Gastroesophageal sphincter (tissue), 4 donors: ENCODE data around the gene TMEM238. TPM values are rescaled to one million over a fixed set of nuclear protein-coding genes. Genes with fewer than 3 reads are reported as not detected.

Experiments
- ATAC-seq: fragments of 150-250 bp; one replicate; pipeline ENCODE4 v1.9.1; 2016; ENCODE audit warnings: mild to moderate bottlenecking, moderate library complexity
- H3K27ac ChIP-seq, 4 donors: fragments of 200-600 bp; sonication (generic) in 3 of 4; 1 replicate in 3 of 4; 2 replicates in 1 of 4; pipeline ENCODE4 v1.5.1; 2016 to 2019
- H3K27me3 ChIP-seq: fragments of 200-600 bp; sonication (generic); one replicate; pipeline ENCODE4 v1.5.1; 2019
- H3K36me3 ChIP-seq, 2 donors: fragments of 200-600 bp; sonication (generic); one replicate each; pipeline ENCODE4 v1.5.1; 2019; ENCODE audit warnings: control low read depth in 1 of 2
- H3K4me1 ChIP-seq, 3 donors: fragments of 200-600 bp; sonication (generic); 1 replicate in 2 of 3; 2 replicates in 1 of 3; pipeline ENCODE4 v1.5.1; 2016 to 2019; ENCODE audit warnings: control low read depth in 2 of 3
- H3K4me3 ChIP-seq, 2 donors: fragments of 200-600 bp; sonication (generic); one replicate each; pipeline ENCODE4 v1.5.1; 2019; ENCODE audit warnings: mild to moderate bottlenecking in 1 of 2, moderate library complexity in 1 of 2
- H3K9me3 ChIP-seq, 3 donors: fragments of 200-600 bp; sonication (generic); one replicate each; pipeline ENCODE4 v1.5.1; 2017 to 2019; ENCODE audit warnings: control low read depth in 2 of 3
- EP300 ChIP-seq: sonication (generic); formaldehyde crosslinking; IDR thresholded peaks from one replicate; pipeline ENCODE4 v1.6.1; 2017; ENCODE audit warnings: antibody characterized with exemption, mild to moderate bottlenecking
- POLR2A ChIP-seq, 2 donors: fragments of 450-650 bp; IDR thresholded peaks; one replicate each; pipeline ENCODE4 v1.6.1; 2017; ENCODE audit warnings: antibody characterized with exemption in 2 of 2, mild to moderate bottlenecking in 2 of 2, moderate library complexity in 1 of 2
- POLR2AphosphoS5 ChIP-seq: sonication (generic); formaldehyde crosslinking; IDR thresholded peaks from one replicate; pipeline ENCODE4 v1.6.1; 2017; ENCODE audit warnings: antibody characterized with exemption
- WGBS, 2 donors: methylation state at CpG; one replicate each; pipeline ENCODE4 v1.1.5; 2018; ENCODE audit warnings: low coverage in 1 of 2; 5-methylcytosine and 5-hydroxymethylcytosine counted together
- total RNA-seq, 4 donors: library from RNA; depleted of rRNA; stranded (reverse); fragments of >200 nt; gene quantifications; one replicate each; pipeline ENCODE4 v1.1.0, GENCODE V29; 2016
- TF ChIP-seq, protein P1 (sequence below), 4 experiments: fragments of 200-600 bp in 2 of 4; fragments of 450-650 bp in 2 of 4; sonication (generic) in 1 of 4; IDR thresholded peaks; one replicate each; pipeline ENCODE4 v1.5.1; 2017 to 2019; ENCODE audit warnings: antibody characterized with exemption in 4 of 4, mild to moderate bottlenecking in 2 of 4, moderate library complexity in 2 of 4

TMEM238 gene
- 1 to 10 TPM in 2 of 4 donors, not detected in 2; 1.6 to 6.0 TPM for total RNA-seq

DNA sequence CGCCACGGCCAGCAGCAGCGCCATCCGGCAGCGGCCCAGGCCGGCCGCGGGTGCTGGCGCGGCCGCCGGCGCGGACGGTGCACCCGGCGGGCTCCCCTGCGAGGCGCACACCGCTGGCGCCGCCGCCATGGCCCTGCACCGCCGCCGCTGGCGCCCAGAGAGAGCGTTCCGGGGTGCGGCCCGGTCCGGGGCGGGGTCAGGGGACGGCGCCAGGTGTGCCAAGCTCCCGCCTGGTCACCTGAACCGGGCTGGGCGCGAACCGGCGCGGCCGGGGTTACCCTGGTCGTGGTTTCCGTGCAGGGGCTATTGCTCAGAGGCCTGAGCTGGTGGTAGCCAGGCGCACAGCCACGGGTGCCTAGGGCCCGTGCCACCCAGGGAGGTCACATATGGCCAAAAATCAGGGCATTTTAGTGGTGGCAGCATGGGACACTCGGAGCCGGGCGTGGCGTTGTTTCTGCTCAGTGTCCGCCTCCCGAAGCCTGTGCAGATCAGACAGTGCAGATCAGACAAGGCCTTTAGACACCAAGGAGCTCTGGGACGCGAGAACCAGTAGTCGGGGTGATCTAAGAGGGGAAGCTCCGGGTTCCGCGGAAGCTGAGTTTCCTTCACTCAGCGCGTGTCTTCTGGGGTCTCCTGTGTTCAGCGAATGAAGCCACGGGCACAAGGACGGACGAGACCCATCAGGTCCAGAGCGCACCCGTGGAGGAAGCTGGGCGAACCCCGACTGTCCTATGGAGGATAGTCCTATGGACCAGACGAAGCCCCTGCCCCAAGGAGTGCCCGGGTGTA, at the start of gene TMEM238:
TSS of gene TMEM238 (minus strand) at position 162 of the 789 bp plus-strand sequence. CDS start at position 129, 33 bp downstream.
- TF ChIP-seq, protein P1, sequence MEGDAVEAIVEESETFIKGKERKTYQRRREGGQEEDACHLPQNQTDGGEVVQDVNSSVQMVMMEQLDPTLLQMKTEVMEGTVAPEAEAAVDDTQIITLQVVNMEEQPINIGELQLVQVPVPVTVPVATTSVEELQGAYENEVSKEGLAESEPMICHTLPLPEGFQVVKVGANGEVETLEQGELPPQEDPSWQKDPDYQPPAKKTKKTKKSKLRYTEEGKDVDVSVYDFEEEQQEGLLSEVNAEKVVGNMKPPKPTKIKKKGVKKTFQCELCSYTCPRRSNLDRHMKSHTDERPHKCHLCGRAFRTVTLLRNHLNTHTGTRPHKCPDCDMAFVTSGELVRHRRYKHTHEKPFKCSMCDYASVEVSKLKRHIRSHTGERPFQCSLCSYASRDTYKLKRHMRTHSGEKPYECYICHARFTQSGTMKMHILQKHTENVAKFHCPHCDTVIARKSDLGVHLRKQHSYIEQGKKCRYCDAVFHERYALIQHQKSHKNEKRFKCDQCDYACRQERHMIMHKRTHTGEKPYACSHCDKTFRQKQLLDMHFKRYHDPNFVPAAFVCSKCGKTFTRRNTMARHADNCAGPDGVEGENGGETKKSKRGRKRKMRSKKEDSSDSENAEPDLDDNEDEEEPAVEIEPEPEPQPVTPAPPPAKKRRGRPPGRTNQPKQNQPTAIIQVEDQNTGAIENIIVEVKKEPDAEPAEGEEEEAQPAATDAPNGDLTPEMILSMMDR (IDR thresholded peaks at IDR 0.05), result no peak
- no peak for TF ChIP-seq EP300
- no peak for TF ChIP-seq POLR2AphosphoS5
- peak in 1 of 2 donors; percentile 11 for TF ChIP-seq POLR2A (IDR thresholded peaks at IDR 0.05)
- Histone ChIP-seq H3K27ac (peak within 1 kb of the TSS; percentile 74 to 98 (median 92)), H3K36me3 (peaks cover 0 to 23% of the 10 kb centered on the region in 2 donors), H3K4me1 (peaks cover 0 to 52% (median 41%) of the 10 kb centered on the region in 3 donors), H3K27me3 (no peaks in the 10 kb centered on the region), H3K9me3 (no peaks in the 10 kb centered on the region), H3K4me3 (peak within 1 kb of the TSS; percentile 27 to 79)
- no peak for ATAC-seq
- 64% methylated on average over 5 of the region's 72 CpGs; no CpG with 5 or more reads in 1 of the 2 donors for WGBS, 2 donors

DNA sequence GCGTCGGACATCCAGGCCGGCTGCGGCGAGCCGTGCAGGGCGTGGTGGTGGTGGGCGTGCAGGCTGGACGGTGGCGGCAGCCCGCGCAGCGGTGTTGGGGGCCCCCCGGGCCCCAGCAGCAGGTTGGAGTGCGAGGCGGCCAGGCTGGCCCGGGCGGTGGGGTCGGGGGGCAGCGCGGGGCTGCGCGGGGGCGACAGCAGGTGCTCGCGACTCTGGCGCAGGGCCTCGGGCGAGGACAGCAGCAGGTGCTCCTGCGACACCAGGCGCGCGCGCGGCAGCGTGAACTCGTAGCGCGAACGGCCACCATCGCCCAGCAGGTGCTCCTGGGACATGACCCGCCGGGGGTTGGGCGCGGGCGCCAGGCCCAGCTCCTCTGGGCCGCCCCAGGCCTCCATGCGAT, 49.2 kb upstream of the TMEM238 start:
- Histone ChIP-seq H3K4me1 (peaks cover 0 to 9% (median 0%) of the 10 kb centered on the region in 3 donors), H3K36me3 (no peaks in the 10 kb centered on the region), H3K4me3 (no peak overlapping the region), H3K27me3 (peaks cover 89% of the 10 kb centered on the region), H3K27ac (no peak overlapping the region), H3K9me3 (no peaks in the 10 kb centered on the region)
- no peak for ATAC-seq
- no CpG with 5 or more reads among the region's 48 CpGs for WGBS, 2 donors
- TF ChIP-seq POLR2AphosphoS5 (no peak), EP300 (no peak), POLR2A (IDR thresholded peaks at IDR 0.05) (no peak)
- TF ChIP-seq, protein P1 (IDR thresholded peaks at IDR 0.05), result no peak

DNA sequence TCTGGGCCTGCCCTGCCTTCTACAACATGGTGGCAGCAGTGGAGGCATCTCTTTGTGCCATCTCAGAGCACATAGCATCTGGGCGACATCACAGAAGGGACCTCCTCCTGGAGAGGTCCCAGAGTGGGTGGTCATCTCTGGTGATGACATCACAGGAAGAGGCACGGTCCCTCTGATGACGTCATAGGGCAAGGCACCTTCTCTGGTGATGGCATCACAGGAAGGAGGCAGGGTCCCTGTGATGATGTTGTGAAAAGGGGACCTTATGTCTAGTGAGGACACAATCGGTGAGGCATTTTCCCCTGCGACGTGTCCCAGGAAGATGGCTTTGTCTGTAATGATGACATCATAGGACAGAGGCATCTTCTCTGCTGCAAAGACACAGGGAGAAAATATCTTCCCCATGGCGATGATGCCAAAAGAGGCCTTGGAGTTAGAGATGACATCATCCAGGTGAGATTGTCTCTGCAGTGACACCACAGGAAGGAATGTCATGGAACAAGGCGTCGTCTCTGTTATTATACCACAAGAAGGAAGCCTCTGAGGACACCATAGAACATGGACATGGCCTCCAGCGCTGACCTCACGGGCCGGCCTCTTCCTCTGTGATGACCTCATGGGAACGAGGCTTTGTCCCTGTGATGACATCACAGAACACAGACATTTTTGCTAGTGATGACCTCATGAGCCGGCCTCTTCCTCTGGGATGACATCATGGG, 48.3 kb upstream of the TMEM238 start:
- Histone ChIP-seq H3K27ac (no peak overlapping the region), H3K27me3 (peaks cover 89% of the 10 kb centered on the region), H3K9me3 (no peaks in the 10 kb centered on the region), H3K36me3 (no peaks in the 10 kb centered on the region), H3K4me3 (no peak overlapping the region), H3K4me1 (peaks cover 0 to 9% (median 0%) of the 10 kb centered on the region in 3 donors)
- WGBS, 2 donors, result 89 to 91% methylated on average over 7 of the region's 14 CpGs
- ATAC-seq, result no peak
- TF ChIP-seq POLR2AphosphoS5 (no peak), EP300 (no peak), POLR2A (IDR thresholded peaks at IDR 0.05) (no peak)
- TF ChIP-seq, protein P1 (IDR thresholded peaks at IDR 0.05), result no peak

GRCh38 chr19:55431183-55431582, 47.1 kb upstream of the TMEM238 start:
- TF ChIP-seq, protein P1 (IDR thresholded peaks at IDR 0.05), result no peak
- TF ChIP-seq POLR2AphosphoS5 (no peak), EP300 (no peak), POLR2A (IDR thresholded peaks at IDR 0.05) (no peak)
- WGBS, 2 donors, result 100% methylated on average over 1 of the region's 1 CpG
- Histone ChIP-seq H3K27ac (no peak overlapping the region), H3K4me1 (peaks cover 0 to 9% (median 0%) of the 10 kb centered on the region in 3 donors), H3K36me3 (no peaks in the 10 kb centered on the region), H3K27me3 (peaks cover 87% of the 10 kb centered on the region), H3K4me3 (no peak overlapping the region), H3K9me3 (no peaks in the 10 kb centered on the region)
- no peak for ATAC-seq
